B cell (primary cell): ENCODE measurements around the gene ZNF441. TPM values are rescaled to one million over a fixed set of nuclear protein-coding genes. Genes with fewer than 3 reads are reported as not detected.

ENCODE experiments used
- ATAC-seq: fragments of 200-7000 bp; cut with Tn5 transposase; one replicate; pipeline ENCODE4 v1.10.0; 2021; ENCODE audit warnings: low read depth, mild to moderate bottlenecking, moderate number of reproducible peaks, moderate library complexity
- CTCF ChIA-PET: fragments of 350-600 bp; sonication (Branson Sonifier 250); formaldehyde crosslinking; loops from one replicate; lab custom pipeline; 2021; ENCODE audit warnings: antibody characterized with exemption, inconsistent platforms; lab: Charles Lee
- POLR2A ChIA-PET: fragments of 350-600 bp; sonication (Branson Sonifier 250); formaldehyde crosslinking; loops from one replicate; lab custom pipeline; 2021; ENCODE audit warnings: antibody characterized with exemption; lab: Charles Lee
- DNase-seq: peaks from one replicate; pipeline ENCODE4 v3.0.0; 2013
- H2AFZ ChIP-seq: 2 replicates; pipeline ENCODE4 v1.6.1; 2012; ENCODE audit warnings: mild to moderate bottlenecking, low read depth, low read length; ENCODE audit not compliant: insufficient read depth, poor library complexity, severe bottlenecking
- H3K27ac ChIP-seq, 2 donors: 1 replicate in 1 of 2; 2 replicates in 1 of 2; pipeline ENCODE4 v1.5.1; 2012 to 2013; ENCODE audit warnings: low read length in 2 of 2, mild to moderate bottlenecking in 2 of 2, moderate library complexity in 1 of 2
- H3K27me3 ChIP-seq, 4 experiments: fragments of 200-600 bp in 1 of 4; sonication (generic) in 1 of 4; replicated peaks in 1 of 4; 1 replicate in 2 of 4; 2 replicates in 2 of 4; pipeline versions ENCODE4 v1.6.1 to v1.7.0; 2013 to 2016; ENCODE audit warnings: low read length in 3 of 4, mild to moderate bottlenecking in 2 of 4, mixed read lengths in 1 of 4, moderate library complexity in 1 of 4; ENCODE audit not compliant: insufficient read depth in 4 of 4, control insufficient read depth in 3 of 4; ENCODE audit errors: control extremely low read depth in 1 of 4
- H3K36me3 ChIP-seq, 2 experiments: replicated peaks in 1 of 2; 1 replicate in 1 of 2; 2 replicates in 1 of 2; pipeline versions ENCODE4 v1.6.1 to v1.7.1; 2013; ENCODE audit warnings: low read length in 1 of 2; ENCODE audit not compliant: insufficient read depth in 2 of 2, control insufficient read depth in 1 of 2; ENCODE audit errors: control extremely low read depth in 1 of 2, extremely low read depth in 1 of 2
- H3K4me1 ChIP-seq, 2 donors: fragments of 200-600 bp in 1 of 2; sonication (generic) in 1 of 2; 1 replicate in 1 of 2; 2 replicates in 1 of 2; pipeline versions ENCODE4 v1.5.1 to v1.6.1; 2013 to 2017; ENCODE audit warnings: low read length in 2 of 2; ENCODE audit not compliant: control insufficient read depth in 2 of 2, insufficient read depth in 2 of 2
- H3K4me2 ChIP-seq: replicated peaks from 2 replicates; pipeline ENCODE3; 2012; ENCODE audit warnings: mild to moderate bottlenecking, low read depth, low read length; ENCODE audit not compliant: poor library complexity, severe bottlenecking
- H3K4me3 ChIP-seq, 5 experiments: fragments of 200-600 bp in 1 of 5; sonication (generic) in 1 of 5; 1 replicate in 3 of 5; 2 replicates in 2 of 5; pipeline versions ENCODE4 v1.5.1 to v1.7.0; 2011 to 2016; ENCODE audit warnings: low read length in 4 of 5, mild to moderate bottlenecking in 4 of 5, low read depth in 2 of 5, control low read depth in 1 of 5, moderate library complexity in 1 of 5; ENCODE audit not compliant: insufficient read depth in 1 of 5; ENCODE audit errors: control extremely low read depth in 1 of 5, extremely low read depth in 1 of 5
- H3K79me2 ChIP-seq: fragments of 200-600 bp; sonication (generic); one replicate; pipeline ENCODE4 v1.6.0; 2016; ENCODE audit warnings: low read length; ENCODE audit not compliant: control insufficient read depth, insufficient read depth
- H3K9ac ChIP-seq: fragments of 200-600 bp; sonication (generic); 2 replicates; pipeline ENCODE4 v1.6.1; 2017; ENCODE audit warnings: mild to moderate bottlenecking, low read length, moderate library complexity
- H3K9me3 ChIP-seq, 3 donors: one replicate each; pipeline versions ENCODE4 v1.6.1 to v1.7.1; 2013; ENCODE audit warnings: low read length in 2 of 3; ENCODE audit not compliant: control insufficient read depth in 2 of 3, insufficient read depth in 1 of 3; ENCODE audit errors: control extremely low read depth in 1 of 3
- H4K20me1 ChIP-seq: 2 replicates; pipeline ENCODE4 v1.6.0; 2012; ENCODE audit warnings: mild to moderate bottlenecking, low read length; ENCODE audit not compliant: insufficient read depth, control insufficient read depth, poor library complexity, severe bottlenecking
- H3K27ac Mint-ChIP-seq: one replicate; pipeline ENCODE4 v1.8.0; 2021; ENCODE audit warnings: mixed read lengths
- H3K27me3 Mint-ChIP-seq: one replicate; pipeline ENCODE4 v1.8.0; 2021; ENCODE audit warnings: mixed read lengths
- H3K4me1 Mint-ChIP-seq: one replicate; pipeline ENCODE4 v1.8.0; 2021; ENCODE audit warnings: mixed read lengths
- H3K4me3 Mint-ChIP-seq: one replicate; pipeline ENCODE4 v1.8.0; 2021; ENCODE audit warnings: mixed read lengths
- H3K9me3 Mint-ChIP-seq: one replicate; pipeline ENCODE4 v1.8.0; 2022; ENCODE audit warnings: mixed read lengths; ENCODE audit not compliant: insufficient read depth
- EZH2 ChIP-seq: IDR thresholded peaks from 2 replicates; pipeline ENCODE4 v1.6.1; 2012; ENCODE audit warnings: borderline replicate concordance, low read depth, mild to moderate bottlenecking, moderate library complexity, low read length; ENCODE audit not compliant: insufficient read depth, poor library complexity, severe bottlenecking
- WGBS: methylation state at CpG from one replicate; pipeline ENCODE4 v1.1.5; 2013; ENCODE audit warnings: missing lambda C conversion rate; ENCODE audit not compliant: insufficient coverage; 5-methylcytosine and 5-hydroxymethylcytosine counted together
- intact Hi-C: fragments of 100-400 bp; cut with micrococcal nuclease; formaldehyde crosslinking; loops from one replicate; pipeline ENCODE4 v1.10.0; 2022
- polyA plus RNA-seq: library from polyadenylated mRNA; depleted of rRNA; stranded (reverse); fragments of >200 nt; gene quantifications from 2 replicates; pipeline ENCODE4 v1.2.3, GENCODE V29; 2012
- total RNA-seq, 2 donors: library from RNA; stranded (reverse); fragments of 120-200 nt in 1 of 2; gene quantifications; 1 replicate in 1 of 2; 2 replicates in 1 of 2; pipeline versions ENCODE4 v1.2.3 to v1.2.4, GENCODE V29; 2013 to 2022
- TF ChIP-seq, protein P1 (sequence below): fragments of 200-600 bp; IDR thresholded peaks from one replicate; pipeline ENCODE4 v1.8.0; 2022; ENCODE audit warnings: antibody characterized with exemption, mild to moderate bottlenecking

The ZNF441 gene
- total and polyA plus RNA-seq, 2 donors (not counting 1 experiment from before 2014, with no cell fraction given), result 7.4 to 43.5 TPM

DNA sequence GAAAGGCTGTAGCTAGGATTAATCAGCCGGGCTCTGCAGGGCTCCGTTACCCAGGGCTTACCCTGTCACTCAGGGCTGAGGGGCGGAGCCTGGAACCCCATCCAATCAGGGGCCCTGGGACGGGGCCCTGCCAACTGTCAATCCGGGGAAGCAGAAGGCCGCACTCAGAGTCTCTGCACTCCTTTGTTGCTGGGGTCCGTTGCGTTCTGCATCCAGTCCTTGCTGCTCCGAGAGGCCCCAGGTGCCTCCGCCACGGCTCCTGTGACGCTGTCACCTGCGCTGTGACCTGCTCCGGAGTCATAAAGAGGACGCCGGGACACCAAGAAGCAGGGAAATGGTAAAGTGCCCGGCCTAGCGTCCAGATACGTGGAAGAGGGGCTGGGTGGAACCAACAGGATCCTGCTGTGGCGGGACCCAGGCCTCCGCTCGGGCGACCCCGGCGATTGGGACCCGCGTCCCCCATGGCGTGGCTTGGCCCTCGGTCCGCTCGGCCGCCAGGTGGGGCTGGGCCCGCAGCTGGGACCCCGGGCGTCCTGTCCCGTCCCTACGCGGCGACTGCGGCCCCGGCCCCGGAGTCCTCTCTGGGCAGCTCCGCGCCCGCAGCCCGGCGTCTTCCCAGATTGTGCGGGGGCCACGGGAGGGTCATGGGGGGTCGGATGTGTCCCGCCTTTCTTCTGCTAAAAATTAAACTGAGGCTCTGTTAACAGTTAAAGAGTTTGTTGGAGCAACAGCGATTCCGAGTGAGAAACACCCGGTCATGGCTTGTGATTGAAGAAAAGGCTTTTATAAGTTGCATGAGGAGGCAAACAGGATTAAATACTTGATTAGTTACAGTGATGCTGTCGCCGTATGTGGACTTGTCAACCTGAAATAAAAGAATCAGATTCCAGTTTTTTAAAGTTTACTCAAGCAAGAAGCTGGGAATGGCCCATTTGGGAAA, 31.9 kb downstream of the ZNF441 start, which contains the start of gene ZNF491:
TSS of gene ZNF491 (plus strand) at position 133 of the 940 bp plus-strand sequence. CDS start 7,431 bp downstream, outside the sequence.
- TF ChIP-seq, protein P1, sequence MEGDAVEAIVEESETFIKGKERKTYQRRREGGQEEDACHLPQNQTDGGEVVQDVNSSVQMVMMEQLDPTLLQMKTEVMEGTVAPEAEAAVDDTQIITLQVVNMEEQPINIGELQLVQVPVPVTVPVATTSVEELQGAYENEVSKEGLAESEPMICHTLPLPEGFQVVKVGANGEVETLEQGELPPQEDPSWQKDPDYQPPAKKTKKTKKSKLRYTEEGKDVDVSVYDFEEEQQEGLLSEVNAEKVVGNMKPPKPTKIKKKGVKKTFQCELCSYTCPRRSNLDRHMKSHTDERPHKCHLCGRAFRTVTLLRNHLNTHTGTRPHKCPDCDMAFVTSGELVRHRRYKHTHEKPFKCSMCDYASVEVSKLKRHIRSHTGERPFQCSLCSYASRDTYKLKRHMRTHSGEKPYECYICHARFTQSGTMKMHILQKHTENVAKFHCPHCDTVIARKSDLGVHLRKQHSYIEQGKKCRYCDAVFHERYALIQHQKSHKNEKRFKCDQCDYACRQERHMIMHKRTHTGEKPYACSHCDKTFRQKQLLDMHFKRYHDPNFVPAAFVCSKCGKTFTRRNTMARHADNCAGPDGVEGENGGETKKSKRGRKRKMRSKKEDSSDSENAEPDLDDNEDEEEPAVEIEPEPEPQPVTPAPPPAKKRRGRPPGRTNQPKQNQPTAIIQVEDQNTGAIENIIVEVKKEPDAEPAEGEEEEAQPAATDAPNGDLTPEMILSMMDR, result no peak
- TF ChIP-seq EZH2, result no peak
- H3K4me3 Mint-ChIP-seq, result peak within 1 kb of the TSS; percentile 93
- Histone ChIP-seq H3K27ac (peak within 1 kb of the TSS; percentile 2 to 52), H4K20me1 (no peaks in the 10 kb centered on the region), H3K4me2 (peak within 1 kb of the TSS; percentile 72), H3K36me3 (no peaks in the 10 kb centered on the region), H2AFZ (peak within 1 kb of the TSS; percentile 82), H3K9me3 (peaks cover 0 to 1% (median 0%) of the 10 kb centered on the region in 3 donors), H3K79me2 (no peaks in the 10 kb centered on the region), H3K9ac (peak within 1 kb of the TSS; percentile 67), H3K4me3 (peak within 1 kb of the TSS; percentile 53 to 76 (median 61)), H3K27me3 (no peaks in the 10 kb centered on the region), H3K4me1 (peaks cover 14 to 17% of the 10 kb centered on the region in 2 donors)
- under 1% methylated on average over 56 of the region's 56 CpGs for WGBS
- POLR2A ChIA-PET, result interaction anchor here (0.5 to 1.6 kb wide), 5 partner anchors 14 to 364 kb away, joined by 3 to 6 read pairs (median 4); partner anchors contain the start of genes ZNF440 and ZNF441
- H3K9me3 Mint-ChIP-seq, result peaks cover 3% of the 10 kb centered on the region
- DNase-seq (peak; percentile 87), ATAC-seq (peak; percentile 98)
- H3K27me3 Mint-ChIP-seq, result no peaks in the 10 kb centered on the region
- peak within 1 kb of the TSS; percentile 74 for H3K27ac Mint-ChIP-seq
- peaks cover 21% of the 10 kb centered on the region for H3K4me1 Mint-ChIP-seq
- intact Hi-C loops, result loop anchor here (1.0 to 5.0 kb wide), 5 partner anchors 14 to 189 kb away; partner anchors contain the start of genes ZNF439 and ZNF823
- CTCF ChIA-PET, result interaction anchor here (0.6 to 3.1 kb wide), 33 partner anchors 10 to 841 kb away, joined by 3 to 54 read pairs (median 4); partner anchors contain the start of genes ELOF1, ZNF136, ZNF20 and ZNF439
